HT1080 (cell line): ENCODE measurements around the gene TRPM3. TPM values are rescaled to one million over a fixed set of nuclear protein-coding genes. Genes with fewer than 3 reads are reported as not detected.
"Not testable (repeated sequence)": the region's sequence is repeated elsewhere in the genome, so short reads cannot be mapped to it uniquely, and the experiment has no call there.

Source experiments
- DNase-seq: peaks from one replicate; pipeline ENCODE4 v3.0.0-alpha.2; 2015; ENCODE audit warnings: low read depth
- total RNA-seq: library from RNA; depleted of rRNA; stranded (reverse); fragments of >200 nt; shearing (Covaris generic); gene quantifications from 2 replicates; pipeline ENCODE4 v1.2.3, GENCODE V29; 2014

The TRPM3 gene
- total RNA-seq, 1 experiment from 2014 or later, result not detected

DNA sequence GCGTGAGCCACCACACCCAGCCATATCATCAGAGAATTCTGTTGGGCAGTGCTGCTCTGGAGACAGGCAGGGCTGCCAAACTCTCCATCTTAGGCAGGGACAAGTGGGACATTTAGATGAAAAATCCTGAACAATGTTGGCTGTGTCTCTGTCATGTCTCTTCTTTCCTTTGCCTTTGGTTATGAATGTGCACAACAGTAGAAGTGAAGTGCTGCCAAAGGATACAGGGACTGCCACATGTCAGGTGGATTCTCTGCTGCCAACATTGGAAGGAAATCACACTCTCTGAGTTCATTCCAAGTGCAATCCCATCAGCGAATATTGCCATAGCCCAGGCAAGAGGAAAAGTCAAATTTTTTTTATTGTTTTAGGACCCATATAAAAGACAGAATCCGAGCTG, 348.8 kb downstream of the TRPM3 start:
- no peak for DNase-seq

GRCh38 chr9:70765946-70766345, 355.5 kb downstream of the TRPM3 start:
- DNase-seq, result no peak

DNA sequence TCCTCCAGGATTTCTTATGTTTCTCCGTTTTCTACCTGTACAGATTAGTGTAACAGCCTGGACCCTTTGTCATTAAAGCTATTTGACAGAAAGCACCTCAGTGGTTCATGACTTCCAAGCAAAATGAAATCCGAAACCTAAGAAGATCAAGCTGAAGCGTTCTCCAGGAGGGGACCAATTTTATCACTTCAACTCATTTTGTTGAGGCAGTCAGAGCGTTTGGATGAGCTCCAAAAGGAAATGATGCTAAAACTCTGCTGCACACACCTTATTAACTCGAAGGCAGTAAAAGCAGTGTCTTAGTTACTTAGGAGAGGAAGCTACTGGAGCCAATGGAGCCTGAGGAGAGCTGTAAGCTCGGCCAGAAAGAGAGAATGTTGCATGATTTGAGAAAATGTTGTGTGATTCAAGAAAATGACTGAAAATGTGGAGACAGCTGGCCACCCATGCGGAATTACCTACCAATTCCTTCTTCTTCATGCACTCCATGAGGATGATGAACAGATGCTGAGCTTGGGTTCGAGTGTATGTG, 360.2 kb downstream of the TRPM3 start:
- no peak for DNase-seq

DNA sequence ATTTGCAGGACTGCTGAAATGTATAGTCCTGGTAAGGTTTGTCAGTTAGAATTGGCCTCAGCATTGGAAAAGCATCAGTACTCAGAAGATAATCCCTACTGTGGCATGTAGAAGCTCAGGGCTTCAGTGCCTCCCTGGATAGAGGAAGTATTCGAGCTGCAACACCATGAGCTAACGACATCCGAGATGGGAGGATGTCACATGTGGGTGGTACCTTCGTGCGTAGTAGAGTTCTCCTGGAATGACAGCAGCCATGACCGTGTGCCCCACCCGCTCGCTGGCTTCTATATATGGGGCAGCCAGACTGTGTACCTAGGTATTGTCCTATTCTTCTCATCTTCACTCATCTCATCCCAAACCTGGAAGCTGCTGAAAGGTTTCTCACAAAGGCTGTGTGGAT, 361.2 kb downstream of the TRPM3 start:
- DNase-seq, result no peak

- DNase-seq, result no peak
Observed at GRCh38 chr9:70753311-70753710, 368.1 kb downstream of the TRPM3 start.

DNA sequence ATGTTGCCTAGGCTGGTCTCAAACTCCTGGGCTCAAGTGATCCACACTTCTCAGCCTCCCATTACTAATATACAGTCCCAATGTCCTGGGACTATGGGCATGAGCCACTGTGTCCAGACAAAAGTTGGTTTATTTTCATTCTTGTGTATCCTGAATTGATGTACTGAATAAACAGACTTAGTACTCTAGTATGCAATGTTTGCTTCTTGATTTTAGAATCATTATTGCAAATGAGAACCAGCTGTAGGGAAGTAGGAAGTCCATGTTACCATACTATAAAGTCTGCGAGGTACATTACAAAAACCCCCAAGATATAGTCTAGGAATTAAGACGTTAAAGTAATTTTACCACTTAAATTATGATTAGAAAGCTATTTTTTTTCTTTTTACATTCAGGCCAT, 372.4 kb downstream of the TRPM3 start:
- DNase-seq, result no peak

DNA sequence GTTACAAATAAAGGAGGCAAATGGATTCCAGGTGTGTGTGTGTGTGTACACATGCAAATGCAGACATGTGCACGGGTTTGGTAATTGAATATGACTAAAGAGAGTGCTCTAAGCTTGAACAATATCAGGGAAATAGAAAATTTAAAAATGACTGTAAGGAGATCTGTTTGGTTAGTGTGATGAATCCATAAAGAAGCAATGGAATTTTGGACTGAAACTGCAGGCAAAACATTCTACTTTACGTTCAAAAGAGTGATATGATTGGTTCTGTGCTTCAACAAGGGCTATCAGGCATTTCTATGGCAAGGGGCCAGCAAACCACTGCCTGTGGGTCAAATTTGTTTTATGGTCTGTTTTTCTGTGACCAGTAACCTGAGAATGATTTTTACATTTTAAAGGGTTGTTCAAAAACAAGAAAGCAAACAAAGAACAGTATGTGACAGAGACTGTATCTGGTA, 374.1 kb downstream of the TRPM3 start:
- no peak for DNase-seq

- no peak for DNase-seq
Observed at GRCh38 chr9:70746760-70747159, 374.7 kb downstream of the TRPM3 start.

DNA sequence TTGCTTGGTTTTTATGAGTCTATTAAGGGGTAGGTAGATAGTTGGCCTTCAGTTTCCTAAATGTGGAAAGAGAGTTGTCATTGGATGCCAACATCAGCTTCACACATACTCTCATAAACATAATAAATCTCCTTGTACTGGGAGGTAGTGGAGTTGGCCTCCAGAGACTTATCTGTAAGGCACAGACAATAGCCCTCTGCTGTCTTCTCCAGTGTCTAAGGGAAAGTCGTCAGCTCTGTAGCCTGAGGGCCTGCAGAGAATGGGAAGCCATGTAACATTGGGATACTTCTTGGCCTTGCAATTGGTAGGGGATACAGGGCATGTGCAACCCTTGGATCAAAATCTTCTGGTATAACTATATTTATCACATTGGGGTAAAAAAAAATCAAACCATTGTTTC, 375.1 kb downstream of the TRPM3 start:
- DNase-seq, result no peak

DNA sequence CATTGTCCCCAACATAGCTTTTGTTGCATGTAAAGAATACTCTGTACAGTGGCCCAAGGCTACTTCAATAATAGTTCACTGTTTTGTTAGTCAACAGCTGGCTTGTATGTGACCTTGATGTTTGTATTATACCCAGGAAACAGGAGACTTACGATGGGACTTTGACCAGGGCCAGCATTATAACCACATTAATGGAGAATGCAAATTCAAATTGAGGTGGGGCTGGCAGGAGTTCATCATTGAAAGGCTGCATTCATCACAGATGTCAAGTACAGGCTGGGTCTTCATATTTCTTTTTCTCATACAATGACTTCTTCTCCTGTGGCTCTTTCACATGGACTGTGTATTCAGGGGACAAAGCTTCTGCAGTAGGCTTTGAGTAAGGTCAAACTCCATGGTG, 396.6 kb downstream of the TRPM3 start:
- not testable (repeated sequence) for DNase-seq

DNA sequence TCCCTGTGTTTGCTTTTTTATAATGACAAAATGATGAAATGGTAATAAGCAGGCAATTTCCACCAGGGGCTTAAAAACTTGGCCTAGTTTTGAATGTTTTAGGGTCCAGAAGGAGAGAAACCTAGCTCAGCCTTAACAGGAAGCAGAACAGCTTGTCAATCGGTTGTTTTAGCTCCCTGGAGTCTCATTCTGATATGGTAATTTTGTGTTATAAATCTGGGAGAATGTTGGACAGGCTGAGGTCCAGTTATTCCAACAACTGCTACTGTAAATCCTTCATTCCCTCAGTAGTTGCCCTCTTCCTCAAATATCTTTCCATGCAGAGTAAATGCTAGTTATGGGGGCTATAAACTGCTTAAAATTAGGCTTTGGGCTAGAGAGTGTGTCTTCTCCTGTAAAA, 397.4 kb downstream of the TRPM3 start:
- not testable (repeated sequence) for DNase-seq

DNA sequence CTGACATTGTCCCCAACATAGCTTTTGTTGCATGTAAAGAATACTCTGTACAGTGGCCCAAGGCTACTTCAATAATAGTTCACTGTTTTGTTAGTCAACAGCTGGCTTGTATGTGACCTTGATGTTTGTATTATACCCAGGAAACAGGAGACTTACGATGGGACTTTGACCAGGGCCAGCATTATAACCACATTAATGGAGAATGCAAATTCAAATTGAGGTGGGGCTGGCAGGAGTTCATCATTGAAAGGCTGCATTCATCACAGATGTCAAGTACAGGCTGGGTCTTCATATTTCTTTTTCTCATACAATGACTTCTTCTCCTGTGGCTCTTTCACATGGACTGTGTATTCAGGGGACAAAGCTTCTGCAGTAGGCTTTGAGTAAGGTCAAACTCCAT, 414.6 kb downstream of the TRPM3 start:
- not testable (repeated sequence) for DNase-seq

GRCh38 chr9:70701163-70701562, 420.3 kb downstream of the TRPM3 start:
- DNase-seq, result peak; percentile 13

DNA sequence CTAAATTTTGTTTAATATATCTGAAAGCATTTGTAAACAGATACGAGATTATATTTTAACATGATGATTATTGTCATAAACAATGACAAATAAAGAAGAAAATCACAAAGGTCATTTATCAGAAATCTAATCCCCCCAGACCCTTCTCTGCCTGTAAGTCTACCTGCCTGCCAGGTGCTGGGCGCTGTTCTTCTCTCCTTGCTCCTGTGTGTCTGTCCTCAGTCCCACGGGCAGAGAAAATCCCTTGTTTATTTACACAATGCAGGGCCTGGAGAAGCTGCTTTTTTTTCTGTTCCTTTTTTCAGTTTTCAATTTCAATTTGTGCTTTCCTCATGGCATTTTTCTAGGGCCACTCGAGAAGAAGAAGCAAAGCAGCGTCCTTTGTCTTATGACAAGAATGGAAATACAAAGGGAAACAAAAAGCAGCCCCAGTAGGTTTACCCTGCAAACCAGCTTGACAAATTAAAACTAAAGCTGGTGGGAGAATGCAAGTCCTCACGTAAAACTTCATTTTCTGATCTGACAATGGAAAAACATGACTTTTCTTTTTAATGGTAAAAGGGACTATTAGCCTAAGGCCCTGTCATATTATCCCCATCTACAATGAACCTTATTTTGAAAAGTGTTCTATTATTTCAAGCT, 424.6 kb downstream of the TRPM3 start:
- DNase-seq, result no peak

DNA sequence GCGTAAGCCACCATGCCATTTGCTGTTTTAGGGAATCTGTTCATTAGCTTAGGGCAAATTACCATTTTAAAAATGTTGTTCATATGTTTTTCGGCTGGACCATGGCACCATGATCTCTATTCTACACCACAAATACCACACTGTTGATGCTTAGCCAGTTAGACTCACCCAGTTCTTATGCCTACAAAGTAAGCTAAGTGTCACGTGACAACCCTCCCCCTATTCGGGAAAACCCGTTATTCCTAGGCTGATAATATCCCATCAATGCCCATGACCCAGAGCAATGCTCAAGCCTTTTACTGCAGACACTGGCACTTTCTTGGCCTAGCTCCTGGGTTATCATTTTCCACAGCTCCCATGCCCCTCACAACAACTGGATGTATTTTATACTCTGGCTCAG, 426.7 kb downstream of the TRPM3 start:
- no peak for DNase-seq

DNA sequence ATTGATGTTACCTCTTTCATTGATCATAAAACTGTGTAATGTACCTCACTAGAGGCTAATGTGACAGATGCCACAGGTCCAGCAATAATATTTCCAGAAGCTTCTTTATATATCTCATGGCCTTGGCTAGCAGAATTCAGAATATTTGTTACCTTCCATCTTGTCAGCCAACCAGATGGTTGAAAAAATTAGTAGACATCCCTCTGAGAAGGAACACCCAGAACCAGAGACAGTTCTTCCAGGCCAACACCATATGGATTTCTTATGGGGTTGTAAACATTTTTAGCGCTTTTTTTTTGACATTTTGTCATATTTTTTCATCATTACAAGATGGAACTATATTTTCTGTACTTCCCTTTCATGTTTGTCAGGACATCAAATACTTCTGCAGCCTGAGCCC, 428.2 kb downstream of the TRPM3 start:
- DNase-seq, result no peak

DNA sequence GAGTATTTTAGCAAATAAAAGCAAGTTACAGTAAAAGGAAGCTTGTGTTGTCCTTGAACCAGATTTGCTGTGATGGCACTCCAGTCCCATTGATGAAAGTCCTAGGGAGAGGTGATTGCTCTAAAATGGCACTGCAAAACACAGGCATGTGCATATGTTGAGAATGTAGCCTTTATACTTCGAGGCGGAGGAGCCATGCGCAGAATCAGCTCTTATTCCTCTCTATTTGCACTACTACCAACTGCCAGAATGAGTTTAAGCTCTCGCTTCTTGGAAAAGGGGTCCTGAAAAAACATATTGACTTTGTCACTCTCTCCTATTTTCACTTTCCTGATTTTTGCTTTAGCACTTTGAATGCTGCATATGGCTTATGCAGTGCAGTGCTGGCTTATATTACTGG, 429.0 kb downstream of the TRPM3 start:
- no peak for DNase-seq

- no peak for DNase-seq
Observed at GRCh38 chr9:70688704-70689103, 432.7 kb downstream of the TRPM3 start.

- no peak for DNase-seq
Observed at GRCh38 chr9:70683841-70684240, 437.6 kb downstream of the TRPM3 start.

DNA sequence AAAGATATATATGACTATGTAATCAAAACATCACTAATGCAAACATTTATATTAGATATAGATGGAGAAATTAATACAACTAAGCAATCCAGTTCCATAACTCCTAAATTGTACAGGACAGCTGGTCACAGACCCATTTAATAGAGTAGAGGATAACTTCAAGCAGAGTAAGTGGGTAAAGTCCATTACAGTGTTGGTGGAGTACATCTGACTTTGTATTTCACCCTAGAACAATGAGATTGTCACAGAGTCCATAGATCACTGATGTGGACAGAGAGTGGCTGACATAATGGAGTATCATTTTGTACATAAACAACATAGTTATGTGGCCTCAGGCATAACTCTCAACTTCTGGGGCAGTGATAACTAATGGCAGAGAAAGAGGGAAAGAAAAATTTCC, 439.1 kb downstream of the TRPM3 start:
- DNase-seq, result no peak

DNA sequence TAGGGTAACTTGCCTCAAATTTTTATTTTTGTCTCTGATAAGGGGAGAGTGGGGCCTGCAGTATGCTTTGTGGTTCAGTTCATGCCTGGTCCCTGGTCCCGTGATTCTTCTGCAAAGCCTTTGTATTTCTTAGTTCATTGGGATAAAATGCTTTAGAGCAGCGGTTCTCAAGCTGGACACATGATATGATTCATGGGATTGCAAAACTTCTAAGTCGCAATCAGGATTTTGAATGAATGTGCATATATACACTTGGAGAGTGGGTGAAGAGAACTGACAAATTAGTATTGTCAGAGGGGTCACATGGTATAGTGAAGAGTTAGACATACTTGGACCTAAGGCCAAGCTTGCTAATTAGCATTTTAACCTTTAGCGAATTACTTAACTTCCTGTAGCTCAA, 441.6 kb downstream of the TRPM3 start:
- DNase-seq, result peak; percentile 24

GRCh38 chr9:70678153-70678552, 443.3 kb downstream of the TRPM3 start:
- DNase-seq, result no peak

DNA sequence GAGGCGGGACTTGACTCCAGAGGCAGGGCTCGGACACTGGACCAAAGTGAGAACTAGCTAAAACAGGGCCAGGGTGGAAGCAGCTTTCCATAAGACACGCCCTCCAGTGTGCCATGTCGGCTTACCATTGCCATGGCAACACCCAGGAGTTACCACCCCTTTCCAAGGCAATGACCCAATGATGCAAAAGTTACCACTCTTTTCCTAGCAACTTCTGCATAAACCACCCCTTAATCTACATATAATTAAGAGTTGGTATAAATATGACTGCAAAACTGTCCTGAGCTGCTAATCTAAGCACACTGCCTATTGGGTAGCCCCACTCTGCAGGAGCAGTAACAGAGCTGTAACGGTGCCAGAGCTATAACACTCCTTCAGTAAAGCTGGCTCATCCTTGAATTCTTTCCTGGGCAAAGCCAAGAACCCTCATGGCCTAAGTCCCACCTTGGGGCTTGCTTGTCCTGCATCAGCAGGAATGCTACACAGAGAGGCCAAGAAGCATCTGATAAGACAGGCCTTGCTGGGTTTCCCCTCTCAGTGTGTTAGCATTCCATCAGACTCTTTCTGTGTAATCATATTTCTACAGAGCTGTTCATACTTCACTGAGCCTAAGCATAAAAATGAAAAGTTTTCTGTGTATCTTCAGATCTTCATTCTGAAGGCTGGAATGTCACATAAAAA, 444.2 kb downstream of the TRPM3 start:
- DNase-seq, result no peak
